GM23338 (cell line): ENCODE data around the gene ERLEC1. TPM values are rescaled to one million over a fixed set of nuclear protein-coding genes. Genes with fewer than 3 reads are reported as not detected.

Source experiments
- ATAC-seq: fragments of 200-7000 bp; cut with Tn5 transposase; 3 replicates; pipeline ENCODE4 v1.9.1; 2020
- DNase-seq: peaks from one replicate; pipeline ENCODE4 v3.0.0-alpha.2; 2015; ENCODE audit warnings: low spot score
- H2AFZ ChIP-seq: fragments of 200-600 bp; sonication (generic); 2 replicates; pipeline ENCODE4 v1.8.0; 2016; ENCODE audit warnings: antibody characterized with exemption, mild to moderate bottlenecking, moderate library complexity
- H3F3A ChIP-seq: fragments of 200-600 bp; sonication (generic); replicated peaks from 2 replicates; pipeline ENCODE4 v1.8.0; 2017; ENCODE audit warnings: antibody characterized with exemption, mixed run types, low read depth
- H3K27ac ChIP-seq: fragments of 200-600 bp; sonication (generic); 2 replicates; pipeline ENCODE4 v1.6.1; 2016; ENCODE audit warnings: low read depth
- H3K27me3 ChIP-seq: fragments of 200-600 bp; sonication (generic); 2 replicates; pipeline ENCODE4 v1.8.0; 2016; ENCODE audit warnings: mild to moderate bottlenecking, mixed run types, moderate library complexity; ENCODE audit not compliant: insufficient read depth
- H3K36me3 ChIP-seq: fragments of 200-600 bp; sonication (generic); 2 replicates; pipeline ENCODE4 v1.8.0; 2016; ENCODE audit warnings: mild to moderate bottlenecking; ENCODE audit not compliant: insufficient read depth
- H3K4me1 ChIP-seq: fragments of 200-600 bp; sonication (generic); 2 replicates; pipeline ENCODE4 v1.8.0; 2016; ENCODE audit warnings: mild to moderate bottlenecking, moderate library complexity; ENCODE audit not compliant: insufficient read depth
- H3K4me2 ChIP-seq: fragments of 200-600 bp; sonication (generic); 2 replicates; pipeline ENCODE4 v1.7.1; 2017; ENCODE audit warnings: mixed run types
- H3K4me3 ChIP-seq: fragments of 200-600 bp; sonication (generic); 2 replicates; pipeline ENCODE4 v1.6.1; 2016; ENCODE audit warnings: mixed run types
- H3K79me2 ChIP-seq: fragments of 200-600 bp; sonication (generic); replicated peaks from 2 replicates; pipeline ENCODE4 v1.8.0; 2017; ENCODE audit warnings: mild to moderate bottlenecking; ENCODE audit not compliant: insufficient read depth
- H3K9me2 ChIP-seq: fragments of 200-600 bp; sonication (generic); 2 replicates; pipeline ENCODE4 v1.8.0; 2017; ENCODE audit not compliant: insufficient read depth
- H4K20me1 ChIP-seq: fragments of 200-600 bp; sonication (generic); replicated peaks from 2 replicates; pipeline ENCODE4 v1.8.0; 2017; ENCODE audit warnings: mild to moderate bottlenecking; ENCODE audit not compliant: insufficient read depth
- H3K27ac Mint-ChIP-seq: 2 replicates; pipeline ENCODE4 v1.8.0; 2020; ENCODE audit warnings: inconsistent platforms, mild to moderate bottlenecking, moderate library complexity, mixed read lengths
- H3K27me3 Mint-ChIP-seq: 3 replicates; pipeline ENCODE4 v1.8.0; 2022; ENCODE audit warnings: low read depth, mild to moderate bottlenecking, moderate library complexity, mixed read lengths, inconsistent platforms; ENCODE audit not compliant: insufficient read depth, poor library complexity
- H3K36me3 Mint-ChIP-seq: 3 replicates; pipeline ENCODE4 v1.8.0; 2021; ENCODE audit warnings: low read depth, mild to moderate bottlenecking, inconsistent platforms, moderate library complexity, mixed read lengths
- H3K4me1 Mint-ChIP-seq: 3 replicates; pipeline ENCODE4 v1.8.0; 2020; ENCODE audit warnings: mild to moderate bottlenecking, inconsistent platforms, mixed read lengths
- H3K4me3 Mint-ChIP-seq: 3 replicates; pipeline ENCODE4 v1.8.0; 2021; ENCODE audit warnings: moderate library complexity, mild to moderate bottlenecking, inconsistent platforms, mixed read lengths
- H3K9me3 Mint-ChIP-seq: 3 replicates; pipeline ENCODE4 v1.8.0; 2020; ENCODE audit warnings: moderate library complexity, mild to moderate bottlenecking, inconsistent platforms, mixed read lengths
- CREB1 ChIP-seq: fragments of 250-450 bp; sonication (Bioruptor Pico); IDR thresholded peaks from 2 replicates; pipeline ENCODE4 v1.5.0; 2020; ENCODE audit warnings: low read depth, mild to moderate bottlenecking, moderate library complexity
- EZH2 ChIP-seq: fragments of 200-600 bp; sonication (generic); IDR thresholded peaks from one replicate; pipeline ENCODE4 v1.8.0; 2017; ENCODE audit warnings: antibody characterized with exemption, mild to moderate bottlenecking, low read depth; ENCODE audit not compliant: unreplicated experiment
- EZH2phosphoT487 ChIP-seq: fragments of 200-600 bp; sonication (generic); IDR thresholded peaks from one replicate; pipeline ENCODE4 v1.8.1; 2018; ENCODE audit warnings: antibody characterized with exemption; ENCODE audit not compliant: unreplicated experiment
- JUNB ChIP-seq: IDR thresholded peaks from one replicate; pipeline ENCODE4 v1.6.1; 2016; ENCODE audit warnings: antibody characterized with exemption; ENCODE audit not compliant: unreplicated experiment
- NANOG ChIP-seq: IDR thresholded peaks from 2 replicates; pipeline ENCODE4 v1.6.1; 2016; ENCODE audit warnings: antibody characterized with exemption, borderline replicate concordance
- POLR2AphosphoS5 ChIP-seq: IDR thresholded peaks from 2 replicates; pipeline ENCODE4 v1.6.1; 2016; ENCODE audit warnings: antibody characterized with exemption, low read depth
- STAT1 ChIP-seq: IDR thresholded peaks from one replicate; pipeline ENCODE4 v1.6.1; 2016; ENCODE audit warnings: antibody characterized with exemption; ENCODE audit not compliant: unreplicated experiment
- ZNF114 ChIP-seq: fragments of 250-450 bp; sonication (Bioruptor Pico); IDR thresholded peaks from 2 replicates; pipeline ENCODE4 v1.5.0; 2020; ENCODE audit warnings: mild to moderate bottlenecking, moderate library complexity
- ZNF331 ChIP-seq: fragments of 250-450 bp; sonication (Bioruptor Pico); IDR thresholded peaks from 2 replicates; pipeline ENCODE4 v1.5.0; 2020; ENCODE audit warnings: low read depth, mild to moderate bottlenecking, moderate library complexity
- polyA plus RNA-seq: library from polyadenylated mRNA; unstranded; fragments of >200 nt; fragmentation: Nextera tagmentation; extraction: Ambion mirVana; gene quantifications from 2 replicates; pipeline ENCODE4 v1.2.1, GENCODE V29; 2016
- total RNA-seq: library from RNA; depleted of rRNA; stranded (reverse); fragments of >200 nt; shearing (Covaris generic); gene quantifications from 2 replicates; pipeline ENCODE4 v1.2.3, GENCODE V29; 2014
- TF ChIP-seq, protein P1 (sequence below): IDR thresholded peaks from 2 replicates; pipeline ENCODE4 v1.6.1; 2016; ENCODE audit warnings: antibody characterized with exemption
- TF ChIP-seq, protein P2 (sequence below): fragments of 250-450 bp; sonication (Bioruptor Pico); IDR thresholded peaks from 2 replicates; pipeline ENCODE4 v1.5.0; 2020; ENCODE audit warnings: mild to moderate bottlenecking, moderate library complexity
- TF ChIP-seq, protein P3 (sequence below), 2 experiments: fragments of 200-600 bp in 1 of 2; sonication (generic) in 1 of 2; conservative IDR thresholded peaks; 2 replicates each; pipeline versions ENCODE4 v1.5.1 to v1.6.1; 2016 to 2017; ENCODE audit warnings: antibody characterized with exemption in 2 of 2, low read depth in 2 of 2, mild to moderate bottlenecking in 2 of 2, moderate library complexity in 1 of 2

The ERLEC1 gene
- total and polyA plus RNA-seq, 2 experiments from 2014 or later: 35.0 to 41.2 TPM

DNA sequence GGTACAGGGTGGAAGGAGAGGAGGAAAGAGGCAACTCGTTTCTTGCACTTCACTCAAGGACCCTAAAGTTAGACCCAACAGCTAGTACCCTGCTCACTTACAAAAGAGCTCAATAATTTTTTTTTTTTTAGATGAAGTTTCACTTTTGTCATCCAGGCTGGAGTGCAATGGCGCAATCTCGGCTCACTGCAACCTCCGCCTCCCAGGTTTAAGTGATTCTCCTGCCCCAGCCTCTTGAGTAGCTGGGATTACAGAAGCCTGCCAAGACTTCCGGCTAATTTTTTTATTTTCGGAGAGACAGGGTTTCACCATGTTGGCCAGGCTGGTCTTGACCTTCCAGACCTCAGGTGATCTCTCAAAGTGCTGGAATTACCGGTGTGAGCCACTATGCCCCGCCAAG, 4.2 kb upstream of the ERLEC1 start:
- peaks cover 32% of the 10 kb centered on the region for H3K4me1 Mint-ChIP-seq
- ATAC-seq (no peak), DNase-seq (peak; percentile 27)
- Histone ChIP-seq H3K27me3 (no peaks in the 10 kb centered on the region), H3K4me3 (peak overlapping the region; percentile 20), H3K9me2 (no peaks in the 10 kb centered on the region), H3K27ac (no peak overlapping the region; the same call in 1 of the 2 replicates), H3K4me2 (peak overlapping the region; percentile 28), H3K4me1 (peaks cover 28% of the 10 kb centered on the region), H3K36me3 (peaks cover 7% of the 10 kb centered on the region; the same call in 1 of the 2 replicates), H2AFZ (no peak overlapping the region), H3K79me2 (peaks cover 93% of the 10 kb centered on the region), H4K20me1 (peaks cover 20% of the 10 kb centered on the region; the same call in 1 of the 2 replicates), H3F3A (peaks cover 4% of the 10 kb centered on the region; the same call in 1 of the 2 replicates)
- H3K27ac Mint-ChIP-seq: peak overlapping the region; percentile 79
- TF ChIP-seq STAT1 (no peak), JUNB (no peak)
- H3K4me3 Mint-ChIP-seq: peak overlapping the region; percentile 47; the same call in 2 of the 3 replicates
- peaks cover 30% of the 10 kb centered on the region for H3K36me3 Mint-ChIP-seq
- H3K9me3 Mint-ChIP-seq: peaks cover 2% of the 10 kb centered on the region; the same call in 2 of the 3 replicates
- H3K27me3 Mint-ChIP-seq: peaks cover 7% of the 10 kb centered on the region

DNA sequence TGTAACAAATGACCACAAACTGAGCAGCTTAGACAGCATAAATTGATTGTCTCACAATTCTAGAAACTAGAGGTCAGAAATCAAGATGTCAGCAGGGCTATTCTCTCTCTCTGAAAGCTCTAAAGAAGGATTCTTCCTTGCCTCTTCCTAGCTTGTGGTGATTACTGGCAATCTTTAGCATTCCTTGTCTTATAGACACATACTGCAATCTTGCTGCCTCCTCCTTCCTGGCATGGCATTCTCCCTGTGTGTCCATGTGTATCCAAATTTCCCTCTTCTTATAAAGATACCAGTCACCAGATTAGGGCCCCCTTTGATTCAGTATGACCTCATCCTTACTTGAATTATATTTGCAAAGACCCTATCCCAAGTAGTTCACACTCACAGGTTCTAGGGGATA, 2.4 kb upstream of the ERLEC1 start:
- Mint-ChIP-seq H3K4me1 (peaks cover 35% of the 10 kb centered on the region), H3K27me3 (peaks cover 8% of the 10 kb centered on the region), H3K27ac (peak overlapping the region; percentile 5; the same call in 1 of the 2 replicates), H3K36me3 (peaks cover 19% of the 10 kb centered on the region), H3K9me3 (peaks cover 2% of the 10 kb centered on the region; the same call in 2 of the 3 replicates), H3K4me3 (peak overlapping the region; percentile 95)
- H3K4me1 ChIP-seq: peaks cover 28% of the 10 kb centered on the region
- H3K4me2 ChIP-seq: 0 out of 2 replicates have a peak overlapping the region, but pooled peaks have one; percentile 99
- peaks cover 5% of the 10 kb centered on the region; the same call in 1 of the 2 replicates for H3F3A ChIP-seq
- no peaks in the 10 kb centered on the region for H3K9me2 ChIP-seq
- H4K20me1 ChIP-seq: peaks cover 11% of the 10 kb centered on the region; the same call in 1 of the 2 replicates
- ATAC-seq (no peak), DNase-seq (no peak)
- H3K4me3 ChIP-seq: peak overlapping the region; percentile 96
- H3K27me3 ChIP-seq: no peaks in the 10 kb centered on the region
- H3K36me3 ChIP-seq: peaks cover 7% of the 10 kb centered on the region; the same call in 1 of the 2 replicates
- H3K27ac ChIP-seq: no peak overlapping the region; the same call in 1 of the 2 replicates
- no peak overlapping the region for H2AFZ ChIP-seq
- H3K79me2 ChIP-seq: peaks cover 93% of the 10 kb centered on the region
- TF ChIP-seq JUNB: no peak
- no peak for TF ChIP-seq STAT1
- no peak for TF ChIP-seq EZH2
- TF ChIP-seq ZNF114 (CRISPR knock-in tag): no peak
- no peak for TF ChIP-seq ZNF331
- TF ChIP-seq CREB1: no peak
- no peak for TF ChIP-seq POLR2AphosphoS5
- TF ChIP-seq, protein P1, sequence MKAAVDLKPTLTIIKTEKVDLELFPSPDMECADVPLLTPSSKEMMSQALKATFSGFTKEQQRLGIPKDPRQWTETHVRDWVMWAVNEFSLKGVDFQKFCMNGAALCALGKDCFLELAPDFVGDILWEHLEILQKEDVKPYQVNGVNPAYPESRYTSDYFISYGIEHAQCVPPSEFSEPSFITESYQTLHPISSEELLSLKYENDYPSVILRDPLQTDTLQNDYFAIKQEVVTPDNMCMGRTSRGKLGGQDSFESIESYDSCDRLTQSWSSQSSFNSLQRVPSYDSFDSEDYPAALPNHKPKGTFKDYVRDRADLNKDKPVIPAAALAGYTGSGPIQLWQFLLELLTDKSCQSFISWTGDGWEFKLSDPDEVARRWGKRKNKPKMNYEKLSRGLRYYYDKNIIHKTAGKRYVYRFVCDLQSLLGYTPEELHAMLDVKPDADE: no peak
- TF ChIP-seq, protein P2, sequence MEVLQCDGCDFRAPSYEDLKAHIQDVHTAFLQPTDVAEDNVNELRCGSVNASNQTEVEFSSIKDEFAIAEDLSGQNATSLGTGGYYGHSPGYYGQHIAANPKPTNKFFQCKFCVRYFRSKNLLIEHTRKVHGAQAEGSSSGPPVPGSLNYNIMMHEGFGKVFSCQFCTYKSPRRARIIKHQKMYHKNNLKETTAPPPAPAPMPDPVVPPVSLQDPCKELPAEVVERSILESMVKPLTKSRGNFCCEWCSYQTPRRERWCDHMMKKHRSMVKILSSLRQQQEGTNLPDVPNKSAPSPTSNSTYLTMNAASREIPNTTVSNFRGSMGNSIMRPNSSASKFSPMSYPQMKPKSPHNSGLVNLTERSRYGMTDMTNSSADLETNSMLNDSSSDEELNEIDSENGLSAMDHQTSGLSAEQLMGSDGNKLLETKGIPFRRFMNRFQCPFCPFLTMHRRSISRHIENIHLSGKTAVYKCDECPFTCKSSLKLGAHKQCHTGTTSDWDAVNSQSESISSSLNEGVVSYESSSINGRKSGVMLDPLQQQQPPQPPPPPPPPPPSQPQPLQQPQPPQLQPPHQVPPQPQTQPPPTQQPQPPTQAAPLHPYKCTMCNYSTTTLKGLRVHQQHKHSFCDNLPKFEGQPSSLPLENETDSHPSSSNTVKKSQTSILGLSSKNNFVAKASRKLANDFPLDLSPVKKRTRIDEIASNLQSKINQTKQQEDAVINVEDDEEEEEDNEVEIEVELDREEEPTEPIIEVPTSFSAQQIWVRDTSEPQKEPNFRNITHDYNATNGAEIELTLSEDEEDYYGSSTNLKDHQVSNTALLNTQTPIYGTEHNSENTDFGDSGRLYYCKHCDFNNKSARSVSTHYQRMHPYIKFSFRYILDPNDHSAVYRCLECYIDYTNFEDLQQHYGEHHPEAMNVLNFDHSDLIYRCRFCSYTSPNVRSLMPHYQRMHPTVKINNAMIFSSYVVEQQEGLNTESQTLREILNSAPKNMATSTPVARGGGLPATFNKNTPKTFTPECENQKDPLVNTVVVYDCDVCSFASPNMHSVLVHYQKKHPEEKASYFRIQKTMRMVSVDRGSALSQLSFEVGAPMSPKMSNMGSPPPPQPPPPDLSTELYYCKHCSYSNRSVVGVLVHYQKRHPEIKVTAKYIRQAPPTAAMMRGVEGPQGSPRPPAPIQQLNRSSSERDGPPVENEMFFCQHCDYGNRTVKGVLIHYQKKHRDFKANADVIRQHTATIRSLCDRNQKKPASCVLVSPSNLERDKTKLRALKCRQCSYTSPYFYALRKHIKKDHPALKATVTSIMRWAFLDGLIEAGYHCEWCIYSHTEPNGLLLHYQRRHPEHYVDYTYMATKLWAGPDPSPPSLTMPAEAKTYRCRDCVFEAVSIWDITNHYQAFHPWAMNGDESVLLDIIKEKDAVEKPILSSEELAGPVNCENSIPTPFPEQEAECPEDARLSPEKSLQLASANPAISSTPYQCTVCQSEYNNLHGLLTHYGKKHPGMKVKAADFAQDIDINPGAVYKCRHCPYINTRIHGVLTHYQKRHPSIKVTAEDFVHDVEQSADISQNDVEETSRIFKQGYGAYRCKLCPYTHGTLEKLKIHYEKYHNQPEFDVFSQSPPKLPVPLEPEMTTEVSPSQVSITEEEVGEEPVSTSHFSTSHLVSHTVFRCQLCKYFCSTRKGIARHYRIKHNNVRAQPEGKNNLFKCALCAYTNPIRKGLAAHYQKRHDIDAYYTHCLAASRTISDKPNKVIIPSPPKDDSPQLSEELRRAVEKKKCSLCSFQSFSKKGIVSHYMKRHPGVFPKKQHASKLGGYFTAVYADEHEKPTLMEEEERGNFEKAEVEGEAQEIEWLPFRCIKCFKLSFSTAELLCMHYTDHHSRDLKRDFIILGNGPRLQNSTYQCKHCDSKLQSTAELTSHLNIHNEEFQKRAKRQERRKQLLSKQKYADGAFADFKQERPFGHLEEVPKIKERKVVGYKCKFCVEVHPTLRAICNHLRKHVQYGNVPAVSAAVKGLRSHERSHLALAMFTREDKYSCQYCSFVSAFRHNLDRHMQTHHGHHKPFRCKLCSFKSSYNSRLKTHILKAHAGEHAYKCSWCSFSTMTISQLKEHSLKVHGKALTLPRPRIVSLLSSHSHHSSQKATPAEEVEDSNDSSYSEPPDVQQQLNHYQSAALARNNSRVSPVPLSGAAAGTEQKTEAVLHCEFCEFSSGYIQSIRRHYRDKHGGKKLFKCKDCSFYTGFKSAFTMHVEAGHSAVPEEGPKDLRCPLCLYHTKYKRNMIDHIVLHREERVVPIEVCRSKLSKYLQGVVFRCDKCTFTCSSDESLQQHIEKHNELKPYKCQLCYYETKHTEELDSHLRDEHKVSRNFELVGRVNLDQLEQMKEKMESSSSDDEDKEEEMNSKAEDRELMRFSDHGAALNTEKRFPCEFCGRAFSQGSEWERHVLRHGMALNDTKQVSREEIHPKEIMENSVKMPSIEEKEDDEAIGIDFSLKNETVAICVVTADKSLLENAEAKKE: no peak
- TF ChIP-seq, protein P3, sequence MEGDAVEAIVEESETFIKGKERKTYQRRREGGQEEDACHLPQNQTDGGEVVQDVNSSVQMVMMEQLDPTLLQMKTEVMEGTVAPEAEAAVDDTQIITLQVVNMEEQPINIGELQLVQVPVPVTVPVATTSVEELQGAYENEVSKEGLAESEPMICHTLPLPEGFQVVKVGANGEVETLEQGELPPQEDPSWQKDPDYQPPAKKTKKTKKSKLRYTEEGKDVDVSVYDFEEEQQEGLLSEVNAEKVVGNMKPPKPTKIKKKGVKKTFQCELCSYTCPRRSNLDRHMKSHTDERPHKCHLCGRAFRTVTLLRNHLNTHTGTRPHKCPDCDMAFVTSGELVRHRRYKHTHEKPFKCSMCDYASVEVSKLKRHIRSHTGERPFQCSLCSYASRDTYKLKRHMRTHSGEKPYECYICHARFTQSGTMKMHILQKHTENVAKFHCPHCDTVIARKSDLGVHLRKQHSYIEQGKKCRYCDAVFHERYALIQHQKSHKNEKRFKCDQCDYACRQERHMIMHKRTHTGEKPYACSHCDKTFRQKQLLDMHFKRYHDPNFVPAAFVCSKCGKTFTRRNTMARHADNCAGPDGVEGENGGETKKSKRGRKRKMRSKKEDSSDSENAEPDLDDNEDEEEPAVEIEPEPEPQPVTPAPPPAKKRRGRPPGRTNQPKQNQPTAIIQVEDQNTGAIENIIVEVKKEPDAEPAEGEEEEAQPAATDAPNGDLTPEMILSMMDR (conservative IDR thresholded peaks at IDR 0.05; ENCODE audit: low read depth in 2 of 2): no peak
- TF ChIP-seq EZH2phosphoT487: no peak
- TF ChIP-seq NANOG: no peak
